HUES48 (cell line): ENCODE results near the gene UBE2D2.
"Not testable (repeated sequence)": the region's sequence is repeated elsewhere in the genome, so short reads cannot be mapped to it uniquely, and the experiment has no call there.

Experiments
- H3K27ac ChIP-seq: one replicate; pipeline ENCODE4 v1.7.0; 2013; ENCODE audit warnings: low read depth, low read length, inconsistent platforms
- H3K27me3 ChIP-seq: 2 replicates; pipeline ENCODE4 v1.6.1; 2013; ENCODE audit warnings: mild to moderate bottlenecking, low read length; ENCODE audit not compliant: control insufficient read depth, insufficient read depth
- H3K36me3 ChIP-seq: 2 replicates; pipeline ENCODE4 v1.6.1; 2013; ENCODE audit warnings: low read length; ENCODE audit not compliant: control insufficient read depth, insufficient read depth
- H3K4me1 ChIP-seq: 2 replicates; pipeline ENCODE4 v1.6.1; 2013; ENCODE audit warnings: mild to moderate bottlenecking, low read length; ENCODE audit not compliant: control insufficient read depth, insufficient read depth
- H3K4me3 ChIP-seq: 2 replicates; pipeline ENCODE4 v1.5.1; 2013; ENCODE audit warnings: mild to moderate bottlenecking, low read depth, low read length
- H3K9ac ChIP-seq: 2 replicates; pipeline ENCODE4 v1.6.1; 2013; ENCODE audit warnings: mild to moderate bottlenecking, low read depth, low read length, moderate library complexity
- H3K9me3 ChIP-seq: 2 replicates; pipeline ENCODE4 v1.6.1; 2013; ENCODE audit warnings: low read length; ENCODE audit not compliant: control insufficient read depth, insufficient read depth

Gene UBE2D2

DNA sequence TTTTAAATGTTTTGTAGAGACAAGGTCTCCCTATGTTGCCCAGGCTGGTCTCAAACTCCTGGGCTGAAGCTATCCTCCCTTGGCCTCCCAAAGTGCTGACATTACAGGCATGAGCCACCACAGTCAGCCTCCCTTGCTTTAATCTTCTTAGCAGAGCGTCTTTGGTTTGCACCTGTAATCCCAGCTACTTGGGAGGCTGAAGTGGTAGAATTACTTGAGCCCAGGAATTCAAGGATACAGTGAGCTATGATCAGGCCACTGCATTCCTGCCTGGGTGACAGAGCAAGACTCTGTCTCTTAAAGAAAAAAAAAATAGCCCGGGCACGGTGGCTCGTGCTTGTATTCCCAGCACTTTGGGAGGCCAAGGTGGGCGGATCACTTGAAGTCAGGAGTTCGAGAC is 27.8 kb downstream of the UBE2D2 start:
- Histone ChIP-seq H3K9me3 (no peaks in the 10 kb centered on the region), H3K27ac (peak overlapping the region; percentile 6), H3K4me3 (no peak overlapping the region), H3K4me1 (peaks cover 12% of the 10 kb centered on the region), H3K27me3 (no peaks in the 10 kb centered on the region), H3K36me3 (peaks cover 20% of the 10 kb centered on the region), H3K9ac (no peak overlapping the region)

GRCh38 chr5:139592289-139592688 is 31.1 kb downstream of the UBE2D2 start:
- Histone ChIP-seq H3K9ac (no peak overlapping the region), H3K36me3 (peaks cover 15% of the 10 kb centered on the region; the same call in 1 of the 2 replicates), H3K4me3 (no peak overlapping the region; the same call in 1 of the 2 replicates), H3K4me1 (peaks cover 12% of the 10 kb centered on the region), H3K9me3 (no peaks in the 10 kb centered on the region), H3K27ac (no peak overlapping the region), H3K27me3 (no peaks in the 10 kb centered on the region)

GRCh38 chr5:139593076-139593475 is 31.9 kb downstream of the UBE2D2 start:
- H3K27ac ChIP-seq, H3K27me3 ChIP-seq, H3K9ac ChIP-seq, H3K9me3 ChIP-seq, H3K4me3 ChIP-seq: not testable (repeated sequence)
- H3K36me3 ChIP-seq = peaks cover 15% of the 10 kb centered on the region; the same call in 1 of the 2 replicates
- H3K4me1 ChIP-seq = peaks cover 12% of the 10 kb centered on the region

DNA sequence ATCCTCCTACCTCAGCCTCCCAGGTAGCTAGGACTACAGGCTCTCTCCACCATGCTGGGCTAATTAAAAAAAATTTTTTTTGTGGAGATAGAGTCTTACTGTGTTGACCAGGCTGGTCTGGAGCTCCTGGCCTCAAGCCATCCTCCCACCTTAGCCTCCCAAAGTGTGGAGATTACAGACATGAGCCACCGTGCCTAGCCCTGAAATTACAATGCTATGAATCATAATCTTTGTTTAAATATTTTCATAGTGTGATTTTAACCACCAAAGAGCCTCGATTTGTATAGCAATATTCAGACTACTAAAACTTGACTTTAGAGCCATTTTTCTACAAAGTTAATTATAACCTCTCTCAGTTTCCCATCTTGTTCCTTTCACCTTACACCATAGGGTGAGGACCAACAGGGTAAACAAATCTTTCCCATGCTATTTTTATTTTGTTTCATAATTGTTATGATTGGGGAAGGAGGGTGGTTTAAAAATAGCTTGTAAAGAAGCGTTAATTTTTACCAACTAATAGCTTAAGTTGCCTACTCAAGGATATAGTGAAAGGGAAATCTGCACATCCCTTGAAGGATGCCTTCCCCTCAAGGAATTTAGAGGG is 32.7 kb downstream of the UBE2D2 start:
- no peak overlapping the region for H3K27ac ChIP-seq
- no peak overlapping the region for H3K4me3 ChIP-seq
- H3K27me3 ChIP-seq = no peaks in the 10 kb centered on the region
- no peak overlapping the region for H3K9ac ChIP-seq
- no peaks in the 10 kb centered on the region for H3K9me3 ChIP-seq
- H3K4me1 ChIP-seq = peaks cover 12% of the 10 kb centered on the region
- peaks cover 12% of the 10 kb centered on the region; the same call in 1 of the 2 replicates for H3K36me3 ChIP-seq

- Histone ChIP-seq H3K36me3 (peaks cover 33% of the 10 kb centered on the region), H3K9me3 (no peaks in the 10 kb centered on the region), H3K9ac (no peak overlapping the region), H3K27ac (no peak overlapping the region), H3K27me3 (no peaks in the 10 kb centered on the region), H3K4me1 (peaks cover 3% of the 10 kb centered on the region), H3K4me3 (no peak overlapping the region)
Observed at GRCh38 chr5:139597134-139597533, 36.0 kb downstream of the UBE2D2 start.

GRCh38 chr5:139598601-139598965 is 37.4 kb downstream of the UBE2D2 start:
- not testable (repeated sequence) for H3K9me3 ChIP-seq, H3K4me3 ChIP-seq, H3K27ac ChIP-seq, H3K27me3 ChIP-seq, H3K4me1 ChIP-seq, H3K9ac ChIP-seq
- H3K36me3 ChIP-seq = peaks cover 46% of the 10 kb centered on the region

GRCh38 chr5:139600336-139600949 is 39.3 kb downstream of the UBE2D2 start:
- Histone ChIP-seq H3K27ac (no peak overlapping the region), H3K9ac (no peak overlapping the region), H3K27me3 (no peaks in the 10 kb centered on the region), H3K4me3 (no peak overlapping the region), H3K4me1 (no peaks in the 10 kb centered on the region), H3K9me3 (no peaks in the 10 kb centered on the region), H3K36me3 (peaks cover 52% of the 10 kb centered on the region)

- Histone ChIP-seq H3K9me3 (no peaks in the 10 kb centered on the region), H3K27me3 (no peaks in the 10 kb centered on the region), H3K9ac (no peak overlapping the region), H3K4me3 (no peak overlapping the region), H3K36me3 (peaks cover 57% of the 10 kb centered on the region), H3K4me1 (no peaks in the 10 kb centered on the region), H3K27ac (no peak overlapping the region)
Observed at GRCh38 chr5:139601429-139601828, 40.3 kb downstream of the UBE2D2 start.

DNA sequence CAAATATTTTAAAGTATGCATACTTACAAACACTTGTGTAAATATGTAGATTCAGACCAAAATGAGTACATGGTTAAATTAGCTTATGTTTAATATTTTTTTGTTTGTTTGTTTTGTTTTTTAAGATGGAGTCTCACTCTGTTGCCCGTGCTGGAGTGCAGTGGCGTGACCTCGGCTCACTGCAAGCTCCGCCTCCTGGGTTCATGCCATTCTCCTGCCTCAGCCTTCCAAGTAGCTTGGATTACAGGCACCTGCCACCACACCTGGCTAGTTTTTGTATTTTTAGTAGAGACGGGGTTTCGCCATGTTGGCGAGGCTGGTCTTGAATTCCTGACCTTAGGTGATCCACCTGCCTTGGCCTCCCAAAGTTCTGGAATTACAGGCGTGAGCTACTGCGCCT is 40.8 kb downstream of the UBE2D2 start:
- H3K27me3 ChIP-seq, H3K27ac ChIP-seq, H3K4me1 ChIP-seq, H3K4me3 ChIP-seq, H3K9ac ChIP-seq, H3K9me3 ChIP-seq: not testable (repeated sequence)
- H3K36me3 ChIP-seq = peaks cover 57% of the 10 kb centered on the region

DNA sequence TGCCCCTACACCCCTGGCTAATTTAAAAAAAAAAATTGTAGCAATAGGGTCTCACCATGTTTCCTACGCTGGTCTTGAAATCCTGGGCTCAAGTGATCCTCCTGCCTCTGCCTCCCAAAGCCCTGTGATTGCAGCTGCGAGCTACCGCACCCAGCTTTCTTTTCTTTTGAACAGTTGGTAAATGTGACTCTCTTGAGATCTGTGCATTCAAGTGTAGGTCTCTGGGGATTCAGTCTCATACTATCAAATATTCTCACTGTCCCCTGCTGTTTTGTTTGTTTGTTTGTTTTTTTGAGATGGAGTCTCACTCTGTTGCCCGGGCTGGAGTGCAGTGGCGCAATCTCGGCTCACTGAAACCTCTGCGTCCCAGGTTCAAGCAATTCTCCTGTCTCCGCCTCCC is 44.7 kb downstream of the UBE2D2 start:
- H3K9me3 ChIP-seq = no peaks in the 10 kb centered on the region
- peaks cover 54% of the 10 kb centered on the region for H3K36me3 ChIP-seq
- no peak overlapping the region for H3K9ac ChIP-seq
- peaks cover 3% of the 10 kb centered on the region; the same call in 1 of the 2 replicates for H3K4me1 ChIP-seq
- H3K27ac ChIP-seq = no peak overlapping the region
- H3K4me3 ChIP-seq = no peak overlapping the region
- no peaks in the 10 kb centered on the region for H3K27me3 ChIP-seq

DNA sequence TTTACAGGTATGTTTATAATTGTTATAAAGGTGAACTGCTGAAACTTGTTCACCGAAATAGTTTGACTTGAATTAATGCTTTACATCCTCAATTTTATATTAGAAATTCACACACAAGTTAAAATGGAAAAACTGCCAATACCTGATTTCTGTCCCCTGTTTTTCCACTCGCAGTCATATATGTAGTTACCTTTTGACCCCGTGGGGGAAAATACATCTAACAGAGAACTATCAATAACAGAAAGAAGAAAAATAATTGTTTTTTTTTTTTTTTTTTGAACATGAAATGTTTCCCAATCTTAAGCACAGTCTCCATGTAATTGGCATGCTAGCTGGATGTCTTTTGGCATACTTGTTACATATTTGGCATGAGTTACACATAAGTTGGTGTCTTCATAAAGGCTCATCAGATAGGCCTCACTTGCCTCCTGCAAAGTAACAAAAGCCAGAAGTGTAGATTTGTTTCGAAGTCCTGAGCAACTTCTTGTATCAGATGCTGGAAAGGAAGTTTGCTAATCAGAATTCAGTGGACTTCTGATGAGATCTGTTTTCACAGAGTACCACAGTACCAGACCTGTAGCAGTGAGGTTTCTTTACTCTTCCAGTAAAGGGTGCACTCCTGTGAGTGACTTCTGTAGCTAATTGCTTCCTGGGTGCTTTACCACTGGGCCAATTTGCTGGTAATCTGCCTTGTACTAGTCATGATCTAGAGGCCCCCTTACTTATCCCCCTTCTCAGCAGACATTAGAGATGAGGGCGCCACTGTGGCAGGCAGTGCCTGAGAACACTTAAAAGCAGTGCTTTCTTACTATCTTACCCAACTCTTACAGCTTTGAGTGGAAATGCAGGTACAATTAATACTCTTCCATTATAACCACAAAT is 50.8 kb downstream of the UBE2D2 start:
- peaks cover 3% of the 10 kb centered on the region; the same call in 1 of the 2 replicates for H3K4me1 ChIP-seq
- no peak overlapping the region for H3K9ac ChIP-seq
- no peak overlapping the region for H3K27ac ChIP-seq
- no peaks in the 10 kb centered on the region for H3K27me3 ChIP-seq
- no peaks in the 10 kb centered on the region for H3K9me3 ChIP-seq
- no peak overlapping the region for H3K4me3 ChIP-seq
- peaks cover 44% of the 10 kb centered on the region for H3K36me3 ChIP-seq
